Fibroblast of skin of left quadriceps (primary cell): ENCODE data around the gene WWTR1.
A peak's percentile ranks its signal among the peaks of the same experiment; 100 is the strongest.

Experiments used
- DNase-seq, 2 experiments: peaks; one replicate each; pipeline ENCODE4 v3.0.0-alpha.2; 2013; ENCODE audit warnings: low read depth in 2 of 2

Gene WWTR1

GRCh38 chr3:149567381-149567780 is 90.4 kb downstream of the WWTR1 start:
- no peak for DNase-seq

- DNase-seq: no peak
Observed at GRCh38 chr3:149566292-149566975, 91.4 kb downstream of the WWTR1 start.

GRCh38 chr3:149564079-149564478 is 93.7 kb downstream of the WWTR1 start:
- DNase-seq: no peak

- DNase-seq: no peak
Observed at GRCh38 chr3:149563114-149563513, 94.7 kb downstream of the WWTR1 start.

GRCh38 chr3:149560617-149561016 is 97.2 kb downstream of the WWTR1 start:
- DNase-seq: no peak

- no peak for DNase-seq
Observed at GRCh38 chr3:149560001-149560400, 97.8 kb downstream of the WWTR1 start.

- no peak for DNase-seq
Observed at GRCh38 chr3:149559525-149559924, 98.3 kb downstream of the WWTR1 start.

- DNase-seq: no peak
Observed at GRCh38 chr3:149555927-149556326, 101.9 kb downstream of the WWTR1 start.

GRCh38 chr3:149554826-149555225 is 103.0 kb downstream of the WWTR1 start:
- DNase-seq: no peak

GRCh38 chr3:149553781-149554451 is 103.9 kb downstream of the WWTR1 start:
- DNase-seq: peak; percentile 80

GRCh38 chr3:149552700-149553099 is 105.1 kb downstream of the WWTR1 start:
- DNase-seq: no peak

- no peak for DNase-seq
Observed at GRCh38 chr3:149551500-149551899, 106.3 kb downstream of the WWTR1 start.

- DNase-seq: no peak
Observed at GRCh38 chr3:149548669-149549065, 109.2 kb downstream of the WWTR1 start.

- DNase-seq: no peak
Observed at GRCh38 chr3:149547954-149548668, 109.7 kb downstream of the WWTR1 start.

GRCh38 chr3:149547413-149547812 is 110.4 kb downstream of the WWTR1 start:
- no peak for DNase-seq

- no peak for DNase-seq
Observed at GRCh38 chr3:149545049-149545448, 112.8 kb downstream of the WWTR1 start.

- DNase-seq: no peak
Observed at GRCh38 chr3:149542375-149543312, 115.2 kb downstream of the WWTR1 start.

GRCh38 chr3:149541091-149541491 is 116.7 kb downstream of the WWTR1 start:
- DNase-seq: no peak

- DNase-seq: no peak
Observed at GRCh38 chr3:149538371-149538770, 119.5 kb downstream of the WWTR1 start.

GRCh38 chr3:149536429-149536828 is 121.4 kb downstream of the WWTR1 start:
- no peak for DNase-seq

GRCh38 chr3:149535333-149535685 is 122.5 kb downstream of the WWTR1 start:
- DNase-seq: no peak
